GM21528 (cell line): ENCODE measurements around the gene FGF21.
"Not testable (repeated sequence)": the region's sequence is repeated elsewhere in the genome, so short reads cannot be mapped to it uniquely, and the experiment has no call there.

Experiments
- ATAC-seq: cut with Tn5 transposase; IDR thresholded peaks from one replicate; pipeline ENCODE4 v1.9.1; 2021; ENCODE audit warnings: mild to moderate bottlenecking, moderate library complexity; ENCODE audit not compliant: unreplicated experiment, low FRiP score

FGF21 gene, protein sequence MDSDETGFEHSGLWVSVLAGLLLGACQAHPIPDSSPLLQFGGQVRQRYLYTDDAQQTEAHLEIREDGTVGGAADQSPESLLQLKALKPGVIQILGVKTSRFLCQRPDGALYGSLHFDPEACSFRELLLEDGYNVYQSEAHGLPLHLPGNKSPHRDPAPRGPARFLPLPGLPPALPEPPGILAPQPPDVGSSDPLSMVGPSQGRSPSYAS

DNA sequence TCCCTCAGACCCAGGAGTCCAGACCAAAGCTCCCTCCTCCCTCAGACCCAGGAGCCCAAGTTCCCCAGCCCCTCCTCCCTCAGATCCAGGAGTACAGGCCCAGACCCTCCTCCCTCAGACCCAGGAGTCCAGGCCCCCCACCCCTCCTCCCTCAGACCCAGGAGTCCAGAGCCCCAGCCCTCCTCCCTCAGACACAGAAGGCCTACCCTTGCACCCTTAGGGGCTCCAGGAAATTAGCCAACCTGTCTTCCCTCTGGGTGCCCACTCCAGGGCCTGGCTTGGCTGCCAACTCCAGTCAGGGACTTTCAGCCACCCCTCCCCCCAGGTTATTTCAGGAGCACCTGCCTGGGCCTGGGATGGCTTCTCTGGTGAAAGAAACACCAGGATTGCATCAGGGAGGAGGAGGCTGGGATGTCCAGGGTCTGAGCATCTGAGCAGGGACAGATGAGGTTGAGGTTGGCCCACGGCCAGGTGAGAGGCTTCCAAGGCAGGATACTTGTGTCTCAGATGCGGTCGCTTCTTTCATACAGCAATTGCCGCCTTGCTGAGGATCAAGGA, at the start of gene FGF21:
FGF21 (plus strand) TSS at position 441 of the 558 bp plus-strand sequence. CDS start 713 bp downstream, outside the sequence.
- ATAC-seq: no peak

DNA sequence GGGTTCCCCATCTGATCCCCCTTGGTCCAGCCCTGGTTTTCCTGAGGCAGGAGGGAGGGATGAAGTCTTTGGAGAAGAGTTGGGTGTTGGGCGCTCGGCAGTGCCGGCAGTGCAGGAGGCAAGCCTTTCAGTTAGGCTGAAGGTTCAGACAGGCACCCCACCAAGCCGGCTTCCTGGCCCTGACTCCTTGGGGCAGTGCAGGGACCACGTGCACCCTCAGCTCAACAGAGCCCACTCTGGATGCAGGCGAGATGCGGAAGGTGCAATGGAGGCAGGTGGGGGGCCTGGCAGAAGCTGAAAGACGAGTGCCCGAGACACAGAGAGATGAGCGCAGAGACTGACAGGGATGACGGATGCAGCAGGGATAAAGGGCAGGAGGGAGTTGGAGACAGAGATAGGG, 46.9 kb upstream of the FGF21 start:
- no peak for ATAC-seq

- ATAC-seq: no peak
Observed at GRCh38 chr19:48711106-48711662, 44.1 kb upstream of the FGF21 start.

DNA sequence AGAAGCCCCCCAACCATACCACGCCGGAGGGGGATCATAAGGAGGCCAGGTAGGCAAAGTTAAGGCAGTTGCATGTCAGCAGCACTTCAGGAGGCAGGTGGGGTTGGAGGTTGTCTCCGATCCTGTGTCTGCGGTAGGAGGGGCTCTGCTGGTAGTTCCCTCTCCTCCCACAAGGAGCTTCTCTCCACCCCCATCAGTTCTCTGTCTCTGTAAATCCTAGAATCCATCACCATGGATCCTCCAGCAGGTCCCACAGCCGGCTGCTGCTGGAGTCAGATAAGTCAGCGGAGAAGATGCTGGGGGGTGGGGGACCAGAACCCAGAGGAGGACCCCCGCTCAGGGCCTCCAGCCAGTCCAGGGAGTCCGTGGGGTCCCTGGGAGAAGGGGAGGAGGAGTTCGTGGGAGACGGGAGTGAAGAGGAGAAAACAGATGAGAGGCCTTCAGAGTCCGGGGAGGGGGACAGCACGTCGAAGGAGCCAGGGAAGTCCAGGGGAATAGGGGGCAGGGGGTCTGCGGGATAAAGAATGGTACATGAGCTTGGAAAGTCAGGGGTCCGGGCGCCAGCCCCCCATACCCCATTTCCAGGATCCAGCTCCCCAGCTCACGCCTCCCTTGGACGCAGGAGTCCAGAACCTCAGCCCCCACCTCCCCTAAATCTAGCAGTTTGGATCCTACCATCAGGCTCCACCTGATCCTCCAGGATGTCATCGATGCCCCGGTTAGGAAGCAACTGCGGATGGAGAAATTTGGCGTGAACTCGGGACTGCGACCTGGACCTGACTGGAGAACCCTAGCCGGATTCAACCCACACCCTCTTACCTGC, 42.1 kb upstream of the FGF21 start:
- ATAC-seq: no peak

DNA sequence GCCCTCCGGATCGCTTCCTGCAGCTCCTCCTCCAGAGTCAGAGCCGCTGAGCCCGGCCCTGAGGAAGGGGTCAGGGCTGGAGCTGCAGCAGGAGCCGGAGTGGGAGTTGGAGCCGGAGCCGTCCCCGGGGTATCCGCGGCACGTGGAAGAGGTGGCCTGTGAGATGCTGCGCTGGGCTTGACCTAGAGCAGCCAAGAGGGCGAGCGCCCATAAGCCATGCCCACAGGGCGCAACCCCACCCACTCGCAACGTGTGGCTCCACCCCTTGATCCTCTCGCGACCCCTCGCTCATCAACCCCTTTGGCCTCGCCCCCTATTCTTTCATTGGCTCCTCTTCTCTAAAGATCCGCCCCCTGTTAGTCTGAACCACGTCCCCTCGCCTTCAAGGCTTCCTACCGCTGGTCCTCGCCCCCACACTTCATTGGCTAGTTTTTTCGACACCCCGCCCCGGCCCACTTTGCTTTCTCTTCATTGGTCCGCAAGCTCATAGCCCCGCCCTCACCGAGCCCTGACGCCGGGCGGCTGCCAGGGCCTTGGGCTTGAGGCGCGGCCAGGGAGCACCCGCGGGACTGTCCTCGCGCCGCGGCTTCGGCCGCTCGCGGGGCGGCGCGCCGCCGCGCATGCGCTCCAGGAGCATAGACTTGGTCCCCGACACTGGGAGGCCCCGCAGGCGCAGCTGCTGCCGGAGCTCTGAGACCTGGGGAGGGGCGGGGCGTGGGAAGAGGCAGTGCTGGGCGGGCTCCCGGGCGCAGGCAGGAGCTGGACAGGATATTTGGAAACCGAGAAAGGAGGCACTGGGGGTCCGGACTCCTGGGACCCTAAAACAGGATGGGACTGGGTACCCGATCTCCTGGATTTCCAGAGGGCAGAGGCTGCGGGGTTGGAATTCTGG, 41.2 kb upstream of the FGF21 start:
- peak; percentile 84 for ATAC-seq

DNA sequence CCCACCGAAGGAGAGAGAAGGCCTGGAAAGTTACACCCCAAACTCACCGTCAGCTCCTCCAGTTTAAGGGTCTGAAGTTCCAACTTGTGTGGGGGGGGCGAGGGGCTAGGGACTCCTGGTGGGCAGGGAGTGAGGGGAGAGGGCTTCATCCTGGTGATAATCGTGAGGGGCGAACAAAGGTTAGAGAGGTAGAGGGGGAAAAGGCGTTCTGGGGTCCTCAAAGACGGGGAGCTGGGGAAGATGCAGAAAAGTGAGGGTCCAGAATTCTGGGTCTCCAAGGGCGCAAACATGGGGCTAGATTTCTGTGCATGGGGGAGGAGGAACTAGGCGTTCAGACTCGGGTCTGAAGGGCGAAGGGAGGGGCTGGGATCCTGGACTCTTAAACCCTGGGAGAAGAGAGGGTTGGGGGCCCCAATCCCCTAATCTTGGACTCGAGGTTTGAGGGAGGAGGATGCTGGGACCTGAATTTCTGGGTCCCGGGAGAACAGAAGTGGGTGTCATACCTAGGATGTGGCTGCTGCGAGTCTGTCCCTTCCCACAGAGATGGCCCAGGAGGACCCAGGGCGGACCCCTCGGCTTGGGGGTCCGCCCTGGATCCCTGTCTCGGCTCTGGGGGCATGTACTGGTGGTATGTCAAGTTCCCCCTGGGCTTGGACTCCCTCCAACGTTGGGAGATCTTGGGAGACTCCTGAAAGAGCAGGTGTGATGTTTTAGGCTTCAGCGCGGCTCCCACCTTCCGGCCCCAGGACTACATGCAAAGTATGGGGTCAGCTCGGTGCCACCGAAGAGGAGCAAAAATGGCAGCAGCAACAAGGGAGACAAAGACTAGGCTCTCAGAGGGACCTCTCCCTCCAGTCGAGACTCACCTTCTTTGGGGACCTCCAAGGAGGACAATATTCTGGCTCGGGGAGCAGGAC, 40.3 kb upstream of the FGF21 start:
- ATAC-seq: no peak

- no peak for ATAC-seq
Observed at GRCh38 chr19:48715681-48716171, 39.6 kb upstream of the FGF21 start.

- ATAC-seq: no peak
Observed at GRCh38 chr19:48716562-48717291, 38.6 kb upstream of the FGF21 start.

GRCh38 chr19:48718106-48718505, 37.2 kb upstream of the FGF21 start:
- not testable (repeated sequence) for ATAC-seq

- ATAC-seq: no peak
Observed at GRCh38 chr19:48718711-48719231, 36.6 kb upstream of the FGF21 start.

- ATAC-seq: no peak
Observed at GRCh38 chr19:48719263-48720171, 35.8 kb upstream of the FGF21 start, which contains the start of gene MAMSTR. MAMSTR (minus strand) TSS chr19:48719725; CDS start chr19:48719031, 694 bp downstream.

DNA sequence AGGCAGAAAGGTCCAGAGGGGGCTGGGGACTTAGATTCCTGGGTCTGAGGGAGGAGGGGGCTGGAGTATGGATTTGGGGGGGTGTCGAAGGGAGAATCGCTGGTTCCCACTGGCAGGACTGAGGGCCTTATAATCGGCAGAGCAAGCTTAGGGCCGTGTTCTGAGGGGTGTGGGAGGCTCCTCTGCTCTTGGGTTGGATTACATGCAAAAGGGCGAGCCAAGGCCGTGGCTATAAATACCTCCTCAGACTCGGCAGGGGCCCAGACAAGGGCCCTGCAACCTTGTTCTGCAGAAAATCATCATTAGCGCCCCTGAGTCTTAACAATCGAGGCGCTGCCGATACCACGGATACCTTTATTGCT, 35.1 kb upstream of the FGF21 start:
- no peak for ATAC-seq

DNA sequence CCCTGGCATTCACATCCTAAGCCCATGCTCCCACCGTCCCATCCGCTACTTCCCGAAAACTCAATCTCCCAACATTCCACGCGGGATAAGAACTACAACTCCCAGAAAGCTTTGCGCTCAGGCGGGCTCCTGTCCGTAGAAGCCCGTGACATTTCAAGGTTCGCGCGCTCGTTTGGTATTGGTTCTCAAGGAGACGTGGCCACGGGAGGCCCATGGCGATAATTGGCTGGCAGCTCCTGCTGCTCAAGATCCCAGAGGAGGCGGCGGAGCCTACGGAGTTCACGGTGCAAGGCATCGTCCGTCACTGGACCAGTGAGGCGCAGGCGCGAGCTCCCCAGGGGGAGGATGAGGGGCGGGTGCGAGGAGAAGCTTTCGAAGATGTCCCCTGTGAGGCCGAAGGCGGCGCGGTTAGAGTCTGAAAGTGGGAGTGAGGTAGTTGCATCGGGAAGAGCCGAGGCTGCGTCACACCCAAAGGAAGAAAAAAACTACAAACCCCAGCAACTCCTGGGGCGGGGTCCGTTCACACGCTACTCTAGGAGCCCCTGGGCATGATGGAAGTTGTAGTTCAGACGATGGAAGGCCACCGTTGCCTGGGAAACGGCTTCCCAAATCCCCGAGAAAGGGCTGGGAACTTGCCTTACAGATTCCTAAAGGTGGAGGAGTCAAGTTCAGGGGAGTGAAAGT, 34.6 kb upstream of the FGF21 start:
- peak; percentile 63 for ATAC-seq

DNA sequence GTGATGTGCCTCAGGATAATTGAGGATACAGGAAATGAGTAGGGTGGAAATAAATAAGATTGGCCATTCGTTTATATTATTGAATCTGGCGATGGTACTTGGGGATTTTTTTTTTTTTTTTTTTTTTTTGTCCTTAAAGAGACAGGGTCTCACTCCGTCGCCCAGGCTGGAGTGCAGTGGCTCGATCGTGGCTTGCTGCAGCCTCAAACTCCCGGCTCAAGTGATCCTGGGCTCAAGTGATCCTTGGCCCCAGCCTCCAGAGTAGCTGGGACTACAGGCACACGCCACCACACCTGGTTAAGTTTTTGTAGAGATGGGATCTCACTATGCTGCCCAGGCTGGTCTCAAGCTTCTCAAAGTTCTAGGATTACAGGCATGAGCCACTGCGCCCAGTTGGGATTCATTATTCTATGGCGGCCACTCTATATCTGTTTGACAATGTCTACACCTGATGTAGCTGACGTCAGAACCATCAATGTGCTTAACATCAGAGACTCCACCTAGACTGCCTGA, 33.1 kb upstream of the FGF21 start:
- no peak for ATAC-seq

GRCh38 chr19:48724796-48725753, 30.2 kb upstream of the FGF21 start:
- ATAC-seq: no peak
